Fibroblast of lung (primary cell): ENCODE measurements around the gene ARHGEF3. TPM values are rescaled to one million over a fixed set of nuclear protein-coding genes. Genes with fewer than 3 reads are reported as not detected.

ENCODE experiments used
- DNase-seq, 2 donors: peaks; one replicate each; pipeline versions ENCODE4 v3.0.0 to v3.0.0-alpha.2; 2010; ENCODE audit warnings: low read depth in 2 of 2
- H2AFZ ChIP-seq: 2 replicates; pipeline ENCODE4 v1.5.1; 2012; ENCODE audit warnings: low read length, control low read depth, inconsistent platforms
- H3K27ac ChIP-seq: 2 replicates; pipeline ENCODE4 v1.5.1; 2011; ENCODE audit warnings: low read length, control low read depth; ENCODE audit not compliant: insufficient read depth
- H3K27me3 ChIP-seq: 2 replicates; pipeline ENCODE4 v1.5.1; 2011; ENCODE audit warnings: mild to moderate bottlenecking, low read length; ENCODE audit not compliant: control insufficient read depth, insufficient read depth
- H3K36me3 ChIP-seq: 2 replicates; pipeline ENCODE4 v1.5.1; 2011; ENCODE audit warnings: low read length; ENCODE audit not compliant: control insufficient read depth, insufficient read depth
- H3K4me1 ChIP-seq: 2 replicates; pipeline ENCODE4 v1.5.1; 2011; ENCODE audit warnings: low read length; ENCODE audit not compliant: control insufficient read depth, insufficient read depth; ENCODE audit errors: extremely low read depth
- H3K4me2 ChIP-seq: 2 replicates; pipeline ENCODE4 v1.5.1; 2011; ENCODE audit warnings: low read length, control low read depth; ENCODE audit not compliant: insufficient read depth; ENCODE audit errors: extremely low read depth
- H3K4me3 ChIP-seq, 4 experiments: fragments of 200-600 bp in 1 of 4; sonication (generic) in 1 of 4; replicated peaks in 1 of 4; 2 replicates each; pipeline ENCODE4 v1.5.1; 2011 to 2016; ENCODE audit warnings: low read length in 4 of 4, low read depth in 3 of 4, mild to moderate bottlenecking in 3 of 4, control low read depth in 2 of 4, inconsistent platforms in 1 of 4, mixed read lengths in 1 of 4; ENCODE audit not compliant: insufficient read depth in 1 of 4; ENCODE audit errors: control extremely low read depth in 1 of 4
- H3K79me2 ChIP-seq: 2 replicates; pipeline ENCODE4 v1.5.1; 2012; ENCODE audit warnings: mild to moderate bottlenecking, low read length, inconsistent platforms; ENCODE audit not compliant: control insufficient read depth, insufficient read depth
- H3K9ac ChIP-seq: 2 replicates; pipeline ENCODE4 v1.5.1; 2011; ENCODE audit warnings: mild to moderate bottlenecking, low read length, control low read depth; ENCODE audit not compliant: insufficient read depth
- H3K9me3 ChIP-seq: 2 replicates; pipeline ENCODE4 v1.5.1; 2012; ENCODE audit warnings: low read depth, low read length; ENCODE audit not compliant: control insufficient read depth, insufficient read depth
- H4K20me1 ChIP-seq: 2 replicates; pipeline ENCODE4 v1.5.1; 2011; ENCODE audit warnings: low read length; ENCODE audit not compliant: control insufficient read depth, insufficient read depth; ENCODE audit errors: extremely low read depth
- CTCF ChIP-seq, 2 donors: IDR thresholded peaks in 1 of 2; conservative IDR thresholded peaks in 1 of 2; 1 replicate in 1 of 2; 2 replicates in 1 of 2; pipeline ENCODE4 v1.5.1; 2011 to 2012; ENCODE audit warnings: low read length in 2 of 2, control low read depth in 1 of 2, inconsistent platforms in 1 of 2, low read depth in 1 of 2, mild to moderate bottlenecking in 1 of 2
- EZH2 ChIP-seq: IDR thresholded peaks from 2 replicates; pipeline ENCODE4 v1.5.1; 2012; ENCODE audit warnings: low read length, control low read depth, mild to moderate bottlenecking; ENCODE audit errors: missing control alignments
- polyA plus RNA-seq, 2 donors: library from polyadenylated mRNA; depleted of rRNA in 1 of 2; stranded (reverse) in 1 of 2; unstranded in 1 of 2; fragments of >200 nt; gene quantifications; 2 replicates each; pipeline ENCODE4 v1.2.1, GENCODE V29; 2011 to 2012; ENCODE audit warnings: missing spikeins in 1 of 2
- total RNA-seq: library from RNA; depleted of rRNA; stranded (reverse); fragments of >200 nt; gene quantifications from 2 replicates; pipeline ENCODE4 v1.2.1, GENCODE V29; 2014

ARHGEF3 gene
- total and polyA plus RNA-seq, 2 donors (not counting 1 experiment from before 2014, with no cell fraction given) = 2.6 to 16.7 TPM

DNA sequence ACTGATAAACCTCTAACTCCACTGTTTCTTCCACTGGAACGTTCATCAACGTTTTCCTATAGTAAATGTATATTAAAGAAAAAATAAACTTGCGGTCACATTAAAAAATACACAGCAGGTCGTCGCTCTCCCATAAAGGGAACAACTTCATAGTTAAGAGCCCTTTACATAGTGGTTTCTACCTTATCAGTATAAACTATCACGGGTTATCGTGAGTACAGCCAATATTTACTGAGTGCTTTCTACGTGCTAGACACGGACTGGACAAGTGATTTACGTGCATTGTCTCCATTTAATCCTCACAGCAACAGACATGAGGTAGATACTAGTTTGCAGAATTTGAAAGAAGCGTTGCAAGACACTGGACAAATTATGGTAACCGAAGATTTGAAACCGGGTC lies 117.7 kb downstream of the ARHGEF3 start:
- no peak overlapping the region for H3K4me3 ChIP-seq
- TF ChIP-seq CTCF (conservative IDR thresholded peaks at IDR 0.05 in 1 of 2, IDR thresholded peaks at IDR 0.05 in 1 of 2; ENCODE audit: low read depth in 1 of 2, low read length in 2 of 2) (no peak), EZH2 (no peak)
- H3K9ac ChIP-seq = no peak overlapping the region
- no peaks in the 10 kb centered on the region for H3K4me1 ChIP-seq
- H3K9me3 ChIP-seq = no peaks in the 10 kb centered on the region
- DNase-seq = no peak
- H3K4me2 ChIP-seq = no peak overlapping the region
- no peak overlapping the region for H3K27ac ChIP-seq
- peaks cover 27% of the 10 kb centered on the region for H3K79me2 ChIP-seq
- no peaks in the 10 kb centered on the region for H4K20me1 ChIP-seq
- no peaks in the 10 kb centered on the region for H3K36me3 ChIP-seq
- no peak overlapping the region for H2AFZ ChIP-seq
- H3K27me3 ChIP-seq = no peaks in the 10 kb centered on the region

DNA sequence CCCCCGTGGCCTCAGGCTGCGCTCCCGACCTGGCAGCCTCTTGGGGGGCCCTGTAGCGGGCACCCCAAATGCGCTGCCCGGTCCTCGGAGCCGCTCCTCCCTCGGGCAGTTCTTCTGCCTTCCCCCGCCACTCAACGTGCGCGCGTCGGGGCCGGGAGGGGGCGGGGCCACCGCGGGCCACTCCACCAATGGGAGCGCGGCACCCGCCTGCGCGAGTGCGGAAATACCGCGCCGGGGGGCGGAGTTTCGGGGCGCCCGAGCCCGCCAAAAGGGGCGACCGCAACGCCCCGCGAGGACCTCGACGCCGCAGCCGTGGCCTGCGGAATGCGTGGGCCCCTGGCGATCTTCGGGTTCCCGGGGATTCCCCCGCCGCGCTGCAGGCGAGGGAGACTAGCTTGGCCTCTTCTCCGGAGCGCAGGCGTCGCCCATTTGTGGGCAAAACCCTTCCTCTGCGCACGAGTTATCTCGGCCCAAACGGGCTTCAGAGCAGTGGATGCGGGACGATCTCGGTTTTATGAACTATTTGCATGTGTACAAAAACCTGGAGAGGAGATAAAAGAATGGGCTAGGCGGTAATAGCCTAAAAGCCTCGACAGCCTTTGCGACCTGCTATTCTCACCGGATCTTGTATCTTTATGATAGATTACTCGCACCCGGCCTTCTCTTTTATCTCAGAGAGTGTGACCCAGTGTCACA lies 118.5 kb downstream of the ARHGEF3 start, which contains the start of gene TASOR:
TSS of gene TASOR (minus strand) at position 144 of the 696 bp plus-strand sequence. CDS start 259 bp downstream, outside the sequence.
- Histone ChIP-seq H3K9me3 (no peaks in the 10 kb centered on the region), H3K27me3 (no peaks in the 10 kb centered on the region), H3K4me1 (no peaks in the 10 kb centered on the region), H3K79me2 (peaks cover 30% of the 10 kb centered on the region), H2AFZ (peak within 1 kb of the TSS; percentile 85), H3K9ac (peak within 1 kb of the TSS; percentile 87), H4K20me1 (no peaks in the 10 kb centered on the region), H3K4me3 (peak within 1 kb of the TSS; percentile 70 to 95 (median 86)), H3K36me3 (no peaks in the 10 kb centered on the region), H3K4me2 (peak within 1 kb of the TSS; percentile 90), H3K27ac (peak within 1 kb of the TSS; percentile 92)
- peak; percentile 72 to 80 for DNase-seq
- TF ChIP-seq CTCF (conservative IDR thresholded peaks at IDR 0.05 in 1 of 2, IDR thresholded peaks at IDR 0.05 in 1 of 2; ENCODE audit: low read depth in 1 of 2, low read length in 2 of 2) (no peak), EZH2 (no peak)

DNA sequence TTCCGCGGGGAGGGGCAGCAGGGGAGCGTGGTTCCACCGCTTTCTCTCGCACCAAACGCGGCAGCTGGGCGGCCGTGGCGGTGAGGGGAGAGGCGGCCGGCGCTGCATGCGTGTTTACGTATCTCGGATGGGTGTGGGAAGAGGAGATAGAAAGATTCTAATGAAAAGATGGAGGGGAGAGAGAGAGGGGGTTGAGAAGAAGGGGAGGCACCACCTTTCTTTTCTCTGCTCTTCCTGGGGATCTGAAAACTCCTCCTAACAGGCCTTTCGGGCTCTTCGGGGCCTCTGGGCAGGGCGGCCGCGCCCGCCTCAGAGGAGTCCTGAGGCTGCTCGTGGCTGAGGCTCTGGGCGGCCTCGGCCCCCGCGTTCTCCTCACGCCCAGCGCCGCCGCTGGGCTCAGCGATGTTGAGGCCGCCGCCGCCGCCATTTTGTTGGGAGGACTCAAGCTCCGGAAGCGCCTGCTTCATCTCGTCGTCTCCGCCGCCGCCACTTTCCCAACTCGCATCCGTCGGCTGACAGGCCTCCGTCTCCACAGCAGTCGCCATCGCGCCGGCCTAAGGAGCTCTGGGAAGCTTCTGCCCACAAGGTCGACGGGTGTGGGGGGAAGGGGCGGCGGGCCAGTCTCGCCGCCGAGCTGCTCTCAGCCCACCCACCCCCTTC lies 119.2 kb downstream of the ARHGEF3 start:
- peaks cover 30% of the 10 kb centered on the region for H3K79me2 ChIP-seq
- no peaks in the 10 kb centered on the region for H3K9me3 ChIP-seq
- no peaks in the 10 kb centered on the region for H3K36me3 ChIP-seq
- peak overlapping the region; percentile 70 to 95 (median 86) for H3K4me3 ChIP-seq
- no peaks in the 10 kb centered on the region for H4K20me1 ChIP-seq
- H2AFZ ChIP-seq = peak overlapping the region; percentile 69
- peak in 1 of 2 donors; percentile 9 for TF ChIP-seq CTCF (conservative IDR thresholded peaks at IDR 0.05 in 1 of 2, IDR thresholded peaks at IDR 0.05 in 1 of 2; ENCODE audit: low read depth in 1 of 2, low read length in 2 of 2)
- TF ChIP-seq EZH2 = no peak
- peak overlapping the region; percentile 90 for H3K4me2 ChIP-seq
- DNase-seq = peak; percentile 73 to 82
- peak overlapping the region; percentile 92 for H3K27ac ChIP-seq
- peak overlapping the region; percentile 87 for H3K9ac ChIP-seq
- no peaks in the 10 kb centered on the region for H3K4me1 ChIP-seq
- H3K27me3 ChIP-seq = no peaks in the 10 kb centered on the region
